GM18868 (cell line): ENCODE measurements around the gene CCDC88C.
"Not testable (repeated sequence)": the region's sequence is repeated elsewhere in the genome, so short reads cannot be mapped to it uniquely, and the experiment has no call there.

Experiments
- ATAC-seq: cut with Tn5 transposase; IDR thresholded peaks from one replicate; pipeline ENCODE4 v1.9.1; 2021; ENCODE audit warnings: mild to moderate bottlenecking, moderate library complexity; ENCODE audit not compliant: unreplicated experiment

The CCDC88C gene

DNA sequence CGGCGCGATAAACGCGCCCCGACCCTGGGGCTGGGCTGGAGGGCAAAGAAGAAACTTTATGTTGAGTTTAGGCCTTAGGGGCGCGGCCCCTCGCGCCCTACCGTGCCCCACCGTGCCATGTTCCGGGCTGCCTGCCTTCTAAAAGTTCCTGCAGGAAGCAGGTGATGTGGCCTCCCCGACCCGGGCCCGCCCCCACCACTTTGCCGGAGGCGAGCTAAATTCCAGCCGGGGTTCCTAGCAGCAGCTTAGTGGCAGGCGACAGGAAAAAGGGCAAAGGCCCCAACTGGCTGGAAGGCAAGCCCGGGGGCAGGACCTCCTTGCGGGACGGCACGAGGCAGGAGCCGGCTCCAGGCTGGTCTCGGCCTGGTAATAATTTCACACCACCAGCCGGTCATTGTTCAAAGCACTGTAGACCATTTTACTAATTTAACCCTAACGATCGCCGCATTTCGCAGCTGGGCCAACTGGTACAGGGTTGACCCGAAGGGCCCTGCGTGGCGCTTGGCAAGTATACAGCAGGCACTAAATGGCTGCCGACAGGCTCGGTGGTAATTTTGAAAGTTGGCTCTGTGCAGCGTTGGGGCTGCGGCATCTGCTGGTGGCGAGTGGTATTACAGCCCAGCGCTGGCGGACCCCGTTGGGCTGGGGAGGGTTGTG is 895 bp upstream of the CCDC88C start:
- ATAC-seq: no peak

- peak; percentile 20 for ATAC-seq
Measured at GRCh38 chr14:91417983-91418386, 365 bp upstream of the CCDC88C start.

DNA sequence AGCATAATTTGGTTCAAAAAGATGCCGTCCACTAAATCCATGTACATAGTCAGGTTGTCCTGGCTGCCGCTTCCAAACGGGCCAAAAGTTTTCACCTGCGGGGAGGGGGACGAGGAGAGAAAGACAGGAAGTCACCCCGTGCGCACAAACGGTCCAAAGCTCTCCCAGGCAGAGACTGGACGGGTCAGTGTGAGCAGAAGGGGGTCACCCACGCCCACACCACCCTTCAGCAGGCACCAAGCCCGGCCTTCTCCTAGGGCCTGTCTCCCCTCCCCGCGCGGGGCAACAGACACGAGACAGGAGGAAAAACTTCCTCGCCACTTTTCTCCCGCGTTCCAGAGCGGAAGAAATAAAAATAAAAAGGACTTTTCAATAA is 888 bp downstream of the CCDC88C start:
- ATAC-seq: no peak

GRCh38 chr14:91415794-91416743 is 1.6 kb downstream of the CCDC88C start:
- ATAC-seq: peak; percentile 65

GRCh38 chr14:91414475-91414833 is 3.2 kb downstream of the CCDC88C start:
- ATAC-seq: no peak

DNA sequence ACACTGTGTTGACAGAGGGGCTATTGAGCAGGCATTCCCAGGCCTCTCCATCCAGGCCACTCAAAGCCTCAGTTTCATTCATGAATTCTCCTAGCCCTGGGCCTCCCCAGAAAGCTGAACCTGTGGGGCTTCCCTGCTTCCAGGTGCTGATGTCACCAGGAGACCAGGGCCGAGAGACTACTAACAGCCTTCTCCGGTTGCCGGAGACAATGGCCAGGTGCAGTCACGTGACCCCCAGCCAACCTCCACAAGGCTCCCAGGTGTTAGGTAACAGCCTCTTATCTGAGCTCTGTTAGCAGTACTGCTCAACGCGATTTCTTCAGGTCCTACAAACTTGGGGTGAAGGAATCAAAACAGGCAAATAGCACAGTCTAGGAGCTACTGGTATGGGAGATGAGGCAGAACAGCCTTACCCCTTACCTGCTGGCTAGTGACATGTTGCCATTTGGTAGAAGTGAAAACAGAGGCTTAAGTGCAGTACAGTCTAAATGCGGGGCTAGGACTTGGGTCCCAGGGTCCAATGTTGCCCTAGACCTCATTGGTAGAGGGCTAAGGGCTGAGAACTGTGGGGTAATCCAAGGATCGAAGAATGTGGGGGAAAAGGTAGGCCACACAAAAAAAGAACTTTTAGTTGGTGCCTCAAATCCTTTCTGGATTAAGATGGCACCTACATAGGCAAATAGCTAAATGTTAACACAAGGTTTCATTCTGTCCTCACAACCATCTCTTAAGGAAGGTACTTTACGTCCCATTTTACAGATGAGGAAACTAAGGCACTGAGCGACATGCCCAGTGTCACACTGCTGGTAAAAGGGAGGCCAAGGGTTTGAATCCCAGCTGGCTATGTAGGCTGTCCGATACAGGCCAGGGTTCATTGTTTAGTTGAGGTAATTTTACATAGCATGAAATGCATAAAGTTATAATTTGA is 3.8 kb downstream of the CCDC88C start:
- no peak for ATAC-seq

GRCh38 chr14:91412939-91413338 is 4.7 kb downstream of the CCDC88C start:
- ATAC-seq: no peak

DNA sequence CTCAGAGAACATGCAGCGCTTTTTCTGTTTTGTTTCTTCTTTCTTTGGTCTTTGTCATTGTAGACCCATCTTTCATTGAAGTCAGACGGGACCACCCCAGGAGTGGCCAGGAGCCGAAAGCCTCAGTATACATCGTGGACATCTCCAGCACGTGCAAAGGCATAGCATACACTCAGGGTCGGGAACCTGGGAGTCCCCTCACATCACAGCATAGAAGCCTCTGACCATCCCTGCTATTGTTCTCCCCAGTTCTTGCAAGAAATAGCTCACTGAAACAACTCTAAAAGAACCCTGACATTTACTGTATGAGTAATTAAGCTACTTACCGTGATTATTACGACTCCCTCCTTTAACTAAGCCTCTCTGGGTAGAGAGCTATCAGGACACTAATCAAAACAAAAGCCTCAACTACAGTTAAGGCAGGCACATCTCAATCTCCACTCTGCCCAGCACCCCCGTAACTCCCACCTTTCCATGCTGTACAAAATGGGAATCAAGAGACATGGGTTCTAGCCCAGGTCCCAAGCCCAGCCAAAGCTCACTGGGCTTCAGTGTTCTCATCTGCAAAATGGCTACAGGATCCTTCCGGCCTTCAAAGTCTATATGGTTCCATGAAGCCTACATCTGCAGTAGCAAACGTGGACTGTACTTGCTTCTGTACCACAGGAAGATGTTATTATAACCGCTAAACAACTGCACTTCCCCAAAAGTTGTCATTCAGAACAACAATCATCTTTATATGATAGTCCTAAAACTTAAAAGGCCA is 6.7 kb downstream of the CCDC88C start:
- peak; percentile 55 for ATAC-seq

- no peak for ATAC-seq
Measured at GRCh38 chr14:91409928-91410718, 7.5 kb downstream of the CCDC88C start.

DNA sequence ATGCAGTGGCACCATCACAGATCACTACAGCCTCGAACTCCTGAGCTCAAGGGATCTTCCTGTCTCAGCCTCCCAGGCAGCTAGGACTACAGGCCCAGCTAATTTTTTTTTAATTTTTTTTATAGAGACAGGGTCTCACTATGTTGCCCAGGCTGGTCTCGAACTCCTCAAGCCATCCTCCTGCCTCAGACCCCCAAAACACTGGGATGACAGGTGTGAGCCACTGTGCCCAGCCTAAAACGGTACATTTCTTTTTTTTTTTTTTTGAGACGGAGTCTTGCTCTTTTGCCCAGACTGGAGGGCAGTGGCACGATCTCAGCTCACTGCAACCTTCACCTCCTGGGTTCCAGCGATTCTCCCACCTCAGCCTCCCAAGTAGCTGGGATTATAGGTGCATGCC is 8.4 kb downstream of the CCDC88C start:
- ATAC-seq: not testable (repeated sequence)

- ATAC-seq: no peak
Measured at GRCh38 chr14:91406982-91407381, 10.6 kb downstream of the CCDC88C start.

DNA sequence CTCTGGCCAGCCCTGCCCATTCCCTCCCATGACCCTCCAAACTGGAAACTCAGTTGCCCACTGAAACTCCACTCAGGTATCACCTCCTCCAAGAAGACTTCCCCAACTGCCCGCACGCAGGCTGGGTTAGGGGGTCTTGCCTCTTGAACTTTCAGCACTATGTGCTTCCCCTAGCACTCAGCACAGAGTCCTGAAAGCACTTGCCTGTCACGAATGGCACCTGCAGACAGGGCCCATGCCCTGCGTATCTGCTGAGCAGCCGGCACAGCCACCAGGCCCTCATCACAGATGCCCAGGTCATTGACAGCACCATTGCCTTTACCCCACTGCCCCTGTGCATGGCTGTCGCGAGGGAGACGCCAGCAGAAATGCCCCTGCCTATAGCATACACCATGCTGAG is 11.2 kb downstream of the CCDC88C start:
- ATAC-seq: no peak

DNA sequence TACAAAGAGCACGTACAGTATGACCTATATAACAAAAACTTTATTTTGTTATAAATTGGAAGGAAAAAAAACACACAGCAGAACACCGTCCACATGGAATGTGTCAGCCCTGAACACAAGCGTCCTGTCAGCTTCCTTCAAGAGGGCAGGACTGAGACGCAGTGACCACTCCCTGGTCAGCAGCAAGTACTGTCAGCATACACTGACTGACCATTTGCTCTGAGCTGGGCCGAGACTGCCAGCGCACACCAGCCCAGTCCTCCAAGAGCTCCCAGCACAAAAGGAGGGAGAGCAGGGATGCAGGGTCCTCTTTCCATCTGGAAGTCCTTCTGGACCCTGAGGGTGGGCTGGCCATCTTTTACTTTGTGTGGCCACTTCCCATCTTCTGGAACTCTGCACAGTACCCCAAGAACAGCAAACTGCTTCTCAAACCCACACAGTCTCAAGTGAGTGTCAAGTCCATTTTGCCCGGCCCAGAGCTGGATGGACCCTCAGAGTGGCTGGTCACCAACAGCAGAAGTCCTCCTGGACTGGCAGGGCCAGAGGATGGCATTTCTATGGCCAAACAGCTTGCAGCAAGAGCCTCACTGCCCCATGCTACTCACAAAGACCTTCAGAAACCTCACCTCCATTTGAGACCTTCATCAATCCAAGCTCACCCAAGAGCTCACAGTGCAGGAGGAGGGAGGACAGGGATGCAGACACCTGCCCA is 11.7 kb downstream of the CCDC88C start:
- no peak for ATAC-seq

DNA sequence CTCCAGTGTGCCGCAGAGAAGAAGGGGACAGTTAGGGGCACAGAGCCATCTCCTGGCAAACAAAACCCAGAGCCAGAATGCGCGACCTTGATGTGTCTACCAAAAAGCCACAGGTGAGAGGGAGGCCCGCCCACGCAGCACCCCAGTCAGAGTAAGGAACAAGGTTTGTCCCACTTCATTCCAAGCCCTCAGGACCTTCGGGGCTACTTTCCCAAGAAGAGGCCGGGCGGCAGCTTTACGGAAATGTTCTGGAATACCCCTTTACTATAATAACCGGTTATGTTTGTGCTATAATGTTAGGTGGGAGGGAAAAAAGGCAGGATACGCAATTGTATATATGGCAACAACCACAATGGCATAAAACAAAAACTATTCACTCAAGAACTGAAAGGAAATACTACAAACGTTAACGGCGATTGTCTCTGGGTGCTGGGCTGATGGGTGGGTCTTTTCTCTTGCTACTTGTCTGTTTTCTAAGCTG is 12.3 kb downstream of the CCDC88C start:
- no peak for ATAC-seq

DNA sequence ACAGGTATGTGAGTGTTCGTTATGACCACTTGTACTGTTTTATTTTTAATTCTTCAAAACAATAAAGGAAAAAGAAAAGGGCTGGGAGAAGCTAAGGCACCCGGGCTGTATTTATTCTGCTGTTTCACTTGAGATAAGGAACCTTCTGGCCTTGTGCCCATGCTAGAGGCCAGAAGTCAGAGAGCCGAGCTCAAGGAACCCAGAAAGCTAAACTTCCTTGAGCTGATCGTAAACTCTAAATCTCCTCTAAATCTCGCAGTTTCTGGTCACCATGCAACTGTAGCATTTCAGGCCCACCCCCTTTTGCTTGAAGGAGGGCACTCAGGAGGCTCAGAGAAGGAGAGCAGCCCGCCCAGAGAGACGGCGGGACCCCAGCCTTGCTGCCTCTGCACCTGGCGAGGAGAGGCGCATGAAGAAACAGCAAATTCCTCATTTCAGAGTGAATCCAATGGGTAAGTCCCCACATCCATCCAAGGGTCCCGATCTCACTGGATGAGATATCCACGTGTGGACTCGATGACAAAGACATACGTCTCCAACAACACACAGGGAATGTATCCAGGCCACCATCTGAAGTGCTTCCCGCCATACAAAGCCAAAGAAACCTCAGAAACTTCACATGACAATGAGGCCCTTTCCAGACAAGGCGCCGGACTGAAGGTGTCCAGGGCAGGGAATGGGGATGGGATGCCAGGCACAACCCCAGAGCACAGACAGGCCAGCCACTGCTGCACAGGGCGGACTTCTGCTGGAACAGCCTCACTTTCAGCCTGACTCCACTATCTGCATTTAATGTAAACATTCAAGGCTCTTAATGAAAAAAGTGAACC is 14.6 kb downstream of the CCDC88C start:
- ATAC-seq: no peak

- no peak for ATAC-seq
Measured at GRCh38 chr14:91402348-91402747, 15.3 kb downstream of the CCDC88C start.

DNA sequence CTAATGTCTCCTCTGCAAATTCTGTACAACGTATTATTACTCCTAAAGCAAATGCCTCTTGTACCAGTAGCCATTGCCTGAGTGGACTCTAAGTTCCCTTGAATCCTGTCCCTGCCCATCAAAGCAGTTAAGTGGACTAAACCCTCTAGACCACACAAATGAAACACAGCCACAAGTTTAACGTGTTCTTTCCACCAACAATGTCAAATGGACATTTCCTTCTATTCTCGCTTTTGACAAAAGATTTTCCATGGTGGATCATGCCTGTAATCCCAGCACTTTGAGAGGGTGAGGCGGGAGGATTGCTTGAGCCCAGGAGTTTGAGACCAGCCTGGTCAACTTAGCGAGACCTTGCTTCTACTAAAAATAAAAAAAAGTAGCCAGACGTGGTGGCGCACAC is 15.9 kb downstream of the CCDC88C start:
- ATAC-seq: no peak

DNA sequence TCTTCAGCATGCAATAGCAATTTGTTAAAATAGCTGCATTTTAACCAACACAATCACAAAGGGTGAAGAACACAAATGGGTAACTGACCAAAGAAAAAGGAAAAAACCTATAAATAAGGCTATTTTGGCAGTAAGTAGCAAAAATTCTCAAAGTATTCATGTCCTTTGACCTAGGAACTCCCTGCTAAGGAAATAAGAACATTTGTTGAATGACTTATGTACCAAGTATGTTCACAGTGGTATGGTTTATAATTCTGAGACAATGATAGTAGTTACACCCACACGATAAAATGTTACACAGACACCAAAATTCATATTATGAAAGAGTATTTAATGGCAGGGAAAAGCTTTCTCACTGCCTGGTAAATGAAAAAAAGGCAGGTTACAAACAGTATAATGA is 16.9 kb downstream of the CCDC88C start:
- ATAC-seq: no peak
